ENCODE measurements around the gene RAB11A.

The RAB11A gene

DNA sequence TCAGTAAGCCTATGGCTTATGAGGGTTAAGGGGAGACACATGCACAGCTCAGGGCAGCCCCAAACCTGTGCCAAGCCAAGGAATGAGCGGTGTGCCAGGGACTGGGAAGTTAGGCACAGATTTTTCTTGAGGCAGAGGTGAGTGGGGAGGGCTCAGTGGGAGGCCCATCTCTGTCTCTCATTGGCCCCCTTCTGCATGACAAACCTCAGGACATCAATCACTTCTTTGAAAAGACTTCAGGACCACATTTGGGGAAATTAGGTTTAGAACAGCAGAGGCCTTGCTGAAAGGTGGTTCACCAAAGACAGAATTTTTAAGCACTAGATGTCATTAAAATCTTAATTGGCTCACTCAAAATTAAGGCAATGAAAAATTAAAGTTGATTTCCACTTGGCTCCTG, 57.2 kb downstream of the RAB11A start:
- TF ChIP-seq, protein P1, sequence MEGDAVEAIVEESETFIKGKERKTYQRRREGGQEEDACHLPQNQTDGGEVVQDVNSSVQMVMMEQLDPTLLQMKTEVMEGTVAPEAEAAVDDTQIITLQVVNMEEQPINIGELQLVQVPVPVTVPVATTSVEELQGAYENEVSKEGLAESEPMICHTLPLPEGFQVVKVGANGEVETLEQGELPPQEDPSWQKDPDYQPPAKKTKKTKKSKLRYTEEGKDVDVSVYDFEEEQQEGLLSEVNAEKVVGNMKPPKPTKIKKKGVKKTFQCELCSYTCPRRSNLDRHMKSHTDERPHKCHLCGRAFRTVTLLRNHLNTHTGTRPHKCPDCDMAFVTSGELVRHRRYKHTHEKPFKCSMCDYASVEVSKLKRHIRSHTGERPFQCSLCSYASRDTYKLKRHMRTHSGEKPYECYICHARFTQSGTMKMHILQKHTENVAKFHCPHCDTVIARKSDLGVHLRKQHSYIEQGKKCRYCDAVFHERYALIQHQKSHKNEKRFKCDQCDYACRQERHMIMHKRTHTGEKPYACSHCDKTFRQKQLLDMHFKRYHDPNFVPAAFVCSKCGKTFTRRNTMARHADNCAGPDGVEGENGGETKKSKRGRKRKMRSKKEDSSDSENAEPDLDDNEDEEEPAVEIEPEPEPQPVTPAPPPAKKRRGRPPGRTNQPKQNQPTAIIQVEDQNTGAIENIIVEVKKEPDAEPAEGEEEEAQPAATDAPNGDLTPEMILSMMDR (IDR thresholded peaks at IDR 0.05; ENCODE audit: low read depth, low read length) = no peak
- DNase-seq (ENCODE audit: low read depth, low spot score) = no peak
- H3K4me3 ChIP-seq (ENCODE audit: low read depth, low read length) = no peak overlapping the region
- in situ Hi-C loops (cut with HindIII; ENCODE audit: low sequenced_read_pairs) = no loop called here

DNA sequence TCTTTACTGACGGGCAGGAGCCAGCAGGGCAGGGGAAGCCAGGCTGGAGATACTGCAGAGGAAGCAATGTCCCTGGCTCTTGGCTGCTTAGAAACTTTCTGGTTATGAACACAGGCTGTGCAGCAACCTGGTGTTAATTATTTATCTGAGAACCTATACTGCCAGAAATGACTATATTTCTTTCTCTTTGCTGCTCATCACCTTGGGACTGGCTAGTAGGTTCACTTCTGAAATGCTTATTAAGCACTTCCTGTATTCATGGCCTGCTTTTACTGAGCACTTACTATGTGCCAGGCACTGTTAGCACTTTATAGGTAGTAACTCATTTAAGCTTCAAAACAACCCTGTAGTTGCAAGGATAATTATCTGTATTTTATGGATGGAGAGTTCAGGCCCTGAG, 57.6 kb downstream of the RAB11A start:
- TF ChIP-seq, protein P1 (IDR thresholded peaks at IDR 0.05; ENCODE audit: low read depth, low read length) = no peak
- in situ Hi-C loops (cut with HindIII; ENCODE audit: low sequenced_read_pairs) = no loop called here
- no peak overlapping the region for H3K4me3 ChIP-seq (ENCODE audit: low read depth, low read length)
- no peak for DNase-seq (ENCODE audit: low read depth, low spot score)

DNA sequence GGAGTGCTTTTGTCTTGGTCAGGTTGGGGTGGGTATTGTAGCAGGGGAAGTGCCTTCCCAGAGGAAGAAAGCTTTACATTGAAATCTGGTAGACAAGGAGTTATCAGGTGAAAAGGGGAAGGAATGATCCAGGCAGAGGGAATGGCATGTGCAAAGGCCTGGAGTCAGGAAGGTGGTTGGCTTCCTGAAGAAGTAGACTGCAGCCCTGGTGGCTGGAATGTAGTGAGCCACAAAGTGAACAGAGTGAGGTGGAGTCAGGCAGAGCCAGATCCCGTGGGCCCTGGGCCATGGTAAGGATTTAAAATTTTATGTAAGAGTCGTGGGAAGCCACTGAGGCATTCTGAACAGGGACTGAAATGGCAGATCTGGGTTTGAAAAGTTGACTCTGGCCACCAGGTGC, 58.3 kb downstream of the RAB11A start:
- in situ Hi-C loops (cut with HindIII; ENCODE audit: low sequenced_read_pairs) = no loop called here
- no peak for DNase-seq (ENCODE audit: low read depth, low spot score)
- no peak overlapping the region for H3K4me3 ChIP-seq (ENCODE audit: low read depth, low read length)
- TF ChIP-seq, protein P1 (IDR thresholded peaks at IDR 0.05; ENCODE audit: low read depth, low read length) = peak; percentile 29

DNA sequence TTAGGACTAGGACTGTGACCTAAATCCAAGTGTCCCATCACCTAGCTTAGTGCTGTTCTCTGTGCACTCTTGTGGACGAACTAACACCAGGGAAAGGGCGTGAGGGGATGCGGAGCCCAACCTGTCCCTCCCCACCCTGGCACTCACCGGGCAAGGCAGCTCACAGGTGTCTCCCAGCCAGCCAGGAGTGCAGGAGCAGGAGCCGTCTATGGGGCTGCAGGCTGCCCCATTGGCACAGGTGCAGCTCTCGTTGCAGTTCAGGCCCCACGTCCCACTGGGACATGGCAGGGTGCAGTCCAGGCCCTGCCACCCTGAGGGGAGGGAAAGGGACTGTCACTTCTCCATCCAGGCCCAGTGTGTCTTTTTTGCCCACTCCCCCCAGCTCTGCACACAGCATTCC, 60.3 kb downstream of the RAB11A start:
- in situ Hi-C loops (cut with HindIII; ENCODE audit: low sequenced_read_pairs) = no loop called here
- TF ChIP-seq, protein P1 (IDR thresholded peaks at IDR 0.05; ENCODE audit: low read depth, low read length) = no peak
- no peak overlapping the region for H3K4me3 ChIP-seq (ENCODE audit: low read depth, low read length)
- DNase-seq (ENCODE audit: low read depth, low spot score) = no peak

DNA sequence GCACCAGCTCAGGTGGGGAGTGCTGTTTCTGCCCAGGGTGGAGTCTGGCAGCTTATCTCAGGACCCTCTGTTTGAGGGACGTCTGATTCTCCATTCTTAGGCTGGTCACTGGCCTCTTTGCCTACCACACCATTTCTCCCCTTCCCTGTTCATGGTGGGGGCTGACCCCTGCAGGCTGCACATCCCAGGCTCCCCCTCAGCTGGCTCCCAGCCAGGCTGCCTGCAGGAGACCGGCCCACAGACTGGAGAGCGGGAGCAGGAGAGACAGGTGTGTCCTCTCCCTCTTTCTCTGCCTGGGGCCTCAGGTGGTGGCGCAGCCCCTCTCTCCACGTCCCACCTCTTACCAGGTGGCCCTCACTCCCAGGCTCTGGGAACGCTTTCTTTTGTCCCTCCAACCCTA, 60.8 kb downstream of the RAB11A start:
- in situ Hi-C loops (cut with HindIII; ENCODE audit: low sequenced_read_pairs) = no loop called here
- TF ChIP-seq, protein P1 (IDR thresholded peaks at IDR 0.05; ENCODE audit: low read depth, low read length) = no peak
- no peak for DNase-seq (ENCODE audit: low read depth, low spot score)
- H3K4me3 ChIP-seq (ENCODE audit: low read depth, low read length) = no peak overlapping the region

DNA sequence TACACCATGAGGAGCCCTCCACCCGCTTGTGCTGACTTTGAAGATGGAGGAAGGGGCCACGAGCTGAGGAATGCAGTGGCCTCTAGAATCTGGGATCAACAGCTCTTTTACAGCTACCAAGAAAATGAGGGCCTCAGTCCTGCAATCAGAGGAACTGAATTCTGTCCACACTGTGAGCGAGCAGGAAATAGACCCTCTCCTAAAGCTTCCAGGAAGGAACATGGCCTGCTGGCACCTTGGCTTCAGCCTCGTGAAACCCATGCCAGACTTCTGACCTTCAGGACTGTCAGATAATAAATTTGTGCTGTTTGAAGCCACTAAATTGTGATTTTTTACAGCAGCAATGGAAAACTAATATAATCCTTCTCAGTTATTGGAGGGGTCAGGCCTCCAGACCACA, 61.9 kb downstream of the RAB11A start:
- TF ChIP-seq, protein P1 (IDR thresholded peaks at IDR 0.05; ENCODE audit: low read depth, low read length) = no peak
- in situ Hi-C loops (cut with HindIII; ENCODE audit: low sequenced_read_pairs) = no loop called here

DNA sequence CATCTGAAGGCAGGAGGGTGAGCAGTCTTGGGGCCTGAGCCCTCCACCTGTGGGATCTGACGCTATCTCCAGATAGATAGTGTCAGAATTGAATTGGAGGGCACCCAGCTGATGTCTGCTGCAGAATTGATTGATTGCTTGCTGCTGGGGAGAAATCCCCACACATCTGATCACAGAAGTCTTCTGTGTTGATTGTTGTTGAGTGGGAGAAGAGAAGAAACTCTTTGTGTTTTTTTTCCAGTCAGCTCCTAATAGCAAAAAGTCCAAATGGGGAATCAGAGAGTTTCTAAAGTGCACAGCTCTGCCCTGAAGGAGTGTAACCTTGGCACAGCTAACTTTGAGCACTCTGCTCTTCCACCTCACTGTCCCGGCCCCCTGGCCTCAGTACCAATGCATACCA, 66.1 kb downstream of the RAB11A start:
- no peak for DNase-seq (ENCODE audit: low read depth, low spot score)
- no peak overlapping the region for H3K4me3 ChIP-seq (ENCODE audit: low read depth, low read length)
- in situ Hi-C loops (cut with HindIII; ENCODE audit: low sequenced_read_pairs) = no loop called here
- TF ChIP-seq, protein P1 (IDR thresholded peaks at IDR 0.05; ENCODE audit: low read depth, low read length) = no peak

More for the DNA sequence above, 61.9 kb downstream of the RAB11A start:
- no peak for DNase-seq (ENCODE audit: low read depth, low spot score)
- no peak overlapping the region for H3K4me3 ChIP-seq (ENCODE audit: low read depth, low read length)

Data from astrocyte of the spinal cord (primary cell).